ENCODE measurements around the gene PLCB2.

- no peak for TF ChIP-seq CTCF (IDR thresholded peaks at IDR 0.05)
- TF ChIP-seq POLR2A (IDR thresholded peaks at IDR 0.05), result no peak
Observed at GRCh38 chr15:40265875-40266274, 41.9 kb downstream of the PLCB2 start.

Measured in suprapubic skin (tissue), 3 donors.